Panc1 (cell line): ENCODE measurements around the gene HACD3. TPM values are rescaled to one million over a fixed set of nuclear protein-coding genes. Genes with fewer than 3 reads are reported as not detected.

Experiments used
- ATAC-seq: fragments of 200-7000 bp; cut with Tn5 transposase; 2 replicates; pipeline ENCODE4 v1.9.1; 2020; ENCODE audit warnings: mild to moderate bottlenecking, moderate library complexity
- BruUV-seq: library from RNA; stranded (reverse); fragments of 400-500 nt; replicated peaks from 2 replicates; lab custom pipeline; 2021; lab: Mats Ljungman, UMichigan
- CTCF ChIA-PET: fragments of 300-600 bp; sonication (Branson Sonifier 250); formaldehyde crosslinking; loops from one replicate; lab custom pipeline; 2022; ENCODE audit warnings: antibody characterized with exemption; lab: Charles Lee
- POLR2A ChIA-PET: fragments of 300-600 bp; sonication (Branson Sonifier 250); formaldehyde crosslinking; loops from one replicate; lab custom pipeline; 2022; ENCODE audit warnings: antibody characterized with exemption; lab: Charles Lee
- DNase-seq: peaks from one replicate; pipeline ENCODE4 v3.0.0-alpha.2; 2010; ENCODE audit warnings: low read depth, low spot score
- H3K27ac ChIP-seq: 2 replicates; pipeline ENCODE4 v1.5.1; 2011; ENCODE audit warnings: mild to moderate bottlenecking, low read length, inconsistent platforms
- H3K27me3 ChIP-seq: fragments of 200-500 bp; sonication (Bioruptor generic); 2 replicates; pipeline ENCODE4 v1.6.0; 2014; ENCODE audit warnings: low read length, inconsistent platforms; ENCODE audit not compliant: control insufficient read depth, insufficient read depth
- H3K36me3 ChIP-seq: fragments of 200-500 bp; sonication (Bioruptor generic); 2 replicates; pipeline ENCODE4 v1.5.1; 2014; ENCODE audit warnings: inconsistent platforms, mild to moderate bottlenecking, low read length, moderate library complexity; ENCODE audit not compliant: control insufficient read depth, insufficient read depth
- H3K4me1 ChIP-seq: 2 replicates; pipeline ENCODE4 v1.5.1; 2011; ENCODE audit warnings: inconsistent platforms, mild to moderate bottlenecking, low read length, moderate library complexity; ENCODE audit not compliant: control insufficient read depth, insufficient read depth
- H3K4me3 ChIP-seq, 2 experiments: 2 replicates each; pipeline ENCODE4 v1.5.1; 2011 to 2012; ENCODE audit warnings: low read depth in 2 of 2, low read length in 2 of 2, mild to moderate bottlenecking in 2 of 2, inconsistent platforms in 1 of 2, moderate library complexity in 1 of 2
- H3K9me3 ChIP-seq: fragments of 200-500 bp; sonication (Bioruptor generic); 2 replicates; pipeline ENCODE4 v1.5.1; 2014; ENCODE audit warnings: low read depth, mild to moderate bottlenecking, inconsistent platforms, low read length, moderate library complexity; ENCODE audit not compliant: control insufficient read depth, insufficient read depth
- POLR2AphosphoS5 ChIP-seq: IDR thresholded peaks from 2 replicates; pipeline ENCODE4 v1.6.1; 2012; ENCODE audit warnings: mild to moderate bottlenecking, low read depth, low read length, moderate library complexity
- SIN3A ChIP-seq: IDR thresholded peaks from 2 replicates; pipeline ENCODE4 v1.6.1; 2012; ENCODE audit warnings: low read depth, mild to moderate bottlenecking, low read length, moderate library complexity, borderline replicate concordance; ENCODE audit not compliant: insufficient read depth
- TCF7L2 ChIP-seq: IDR thresholded peaks from 2 replicates; pipeline ENCODE4 v1.6.1; 2011; ENCODE audit warnings: mild to moderate bottlenecking, low read depth, low read length, inconsistent platforms
- in situ Hi-C: cut with HindIII; loops from 2 replicates; pipeline ENCODE4 v1.10.0; 2016; ENCODE audit warnings: low sequenced_read_pairs, low pct_unique_long_range_greater_than_20kb
- intact Hi-C: fragments of 100-400 bp; cut with micrococcal nuclease; formaldehyde crosslinking; loops from one replicate; pipeline ENCODE4 v1.10.0; 2022; ENCODE audit not compliant: unreplicated experiment
- total RNA-seq: library from RNA; stranded (reverse); gene quantifications from one replicate; pipeline ENCODE4 v1.2.1, GENCODE V29; 2021; ENCODE audit not compliant: unreplicated experiment
- TF ChIP-seq, protein P1 (sequence below): fragments of 450-650 bp; IDR thresholded peaks from 2 replicates; pipeline ENCODE4 v1.5.1; 2017; ENCODE audit warnings: mild to moderate bottlenecking
- TF ChIP-seq, protein P2 (sequence below), 2 experiments: IDR thresholded peaks; 2 replicates each; pipeline ENCODE4 v1.6.1; 2011 to 2012; ENCODE audit warnings: low read depth in 2 of 2, control low read depth in 1 of 2, low read length in 1 of 2, mild to moderate bottlenecking in 1 of 2, moderate library complexity in 1 of 2; ENCODE audit not compliant: insufficient read depth in 1 of 2

Gene HACD3
- total RNA-seq, 1 experiment from 2014 or later, result 83.2 TPM

DNA sequence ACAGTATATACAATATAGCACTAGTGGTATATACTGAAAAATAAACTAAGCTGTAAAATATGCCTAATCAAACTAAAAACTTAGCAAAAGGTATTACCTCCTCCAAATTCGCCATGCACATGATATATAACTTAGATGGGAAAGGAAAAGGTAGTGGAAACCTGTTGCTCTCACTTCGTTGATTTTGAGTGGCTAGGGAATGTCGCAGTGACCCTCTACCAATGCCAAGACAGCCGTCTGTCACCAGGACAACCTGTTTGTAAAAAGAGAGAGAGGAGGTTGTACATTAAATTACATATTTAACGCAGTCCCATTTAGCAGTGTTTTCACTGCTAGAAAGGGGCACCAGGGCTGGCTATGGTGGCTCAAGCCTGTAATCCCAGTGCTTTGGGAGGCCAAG lies 69.4 kb downstream of the HACD3 start:
- Histone ChIP-seq H3K27ac (no peak overlapping the region), H3K9me3 (no peaks in the 10 kb centered on the region), H3K36me3 (peaks cover 30% of the 10 kb centered on the region), H3K4me1 (no peaks in the 10 kb centered on the region), H3K27me3 (no peaks in the 10 kb centered on the region), H3K4me3 (no peak overlapping the region)
- DNase-seq (no peak), ATAC-seq (no peak)
- in situ Hi-C loops, result no loop called here
- no TSS peak for BruUV-seq
- TF ChIP-seq POLR2AphosphoS5 (no peak), TCF7L2 (no peak), SIN3A (no peak)
- TF ChIP-seq, protein P1, sequence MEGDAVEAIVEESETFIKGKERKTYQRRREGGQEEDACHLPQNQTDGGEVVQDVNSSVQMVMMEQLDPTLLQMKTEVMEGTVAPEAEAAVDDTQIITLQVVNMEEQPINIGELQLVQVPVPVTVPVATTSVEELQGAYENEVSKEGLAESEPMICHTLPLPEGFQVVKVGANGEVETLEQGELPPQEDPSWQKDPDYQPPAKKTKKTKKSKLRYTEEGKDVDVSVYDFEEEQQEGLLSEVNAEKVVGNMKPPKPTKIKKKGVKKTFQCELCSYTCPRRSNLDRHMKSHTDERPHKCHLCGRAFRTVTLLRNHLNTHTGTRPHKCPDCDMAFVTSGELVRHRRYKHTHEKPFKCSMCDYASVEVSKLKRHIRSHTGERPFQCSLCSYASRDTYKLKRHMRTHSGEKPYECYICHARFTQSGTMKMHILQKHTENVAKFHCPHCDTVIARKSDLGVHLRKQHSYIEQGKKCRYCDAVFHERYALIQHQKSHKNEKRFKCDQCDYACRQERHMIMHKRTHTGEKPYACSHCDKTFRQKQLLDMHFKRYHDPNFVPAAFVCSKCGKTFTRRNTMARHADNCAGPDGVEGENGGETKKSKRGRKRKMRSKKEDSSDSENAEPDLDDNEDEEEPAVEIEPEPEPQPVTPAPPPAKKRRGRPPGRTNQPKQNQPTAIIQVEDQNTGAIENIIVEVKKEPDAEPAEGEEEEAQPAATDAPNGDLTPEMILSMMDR, result no peak
- TF ChIP-seq, protein P2, sequence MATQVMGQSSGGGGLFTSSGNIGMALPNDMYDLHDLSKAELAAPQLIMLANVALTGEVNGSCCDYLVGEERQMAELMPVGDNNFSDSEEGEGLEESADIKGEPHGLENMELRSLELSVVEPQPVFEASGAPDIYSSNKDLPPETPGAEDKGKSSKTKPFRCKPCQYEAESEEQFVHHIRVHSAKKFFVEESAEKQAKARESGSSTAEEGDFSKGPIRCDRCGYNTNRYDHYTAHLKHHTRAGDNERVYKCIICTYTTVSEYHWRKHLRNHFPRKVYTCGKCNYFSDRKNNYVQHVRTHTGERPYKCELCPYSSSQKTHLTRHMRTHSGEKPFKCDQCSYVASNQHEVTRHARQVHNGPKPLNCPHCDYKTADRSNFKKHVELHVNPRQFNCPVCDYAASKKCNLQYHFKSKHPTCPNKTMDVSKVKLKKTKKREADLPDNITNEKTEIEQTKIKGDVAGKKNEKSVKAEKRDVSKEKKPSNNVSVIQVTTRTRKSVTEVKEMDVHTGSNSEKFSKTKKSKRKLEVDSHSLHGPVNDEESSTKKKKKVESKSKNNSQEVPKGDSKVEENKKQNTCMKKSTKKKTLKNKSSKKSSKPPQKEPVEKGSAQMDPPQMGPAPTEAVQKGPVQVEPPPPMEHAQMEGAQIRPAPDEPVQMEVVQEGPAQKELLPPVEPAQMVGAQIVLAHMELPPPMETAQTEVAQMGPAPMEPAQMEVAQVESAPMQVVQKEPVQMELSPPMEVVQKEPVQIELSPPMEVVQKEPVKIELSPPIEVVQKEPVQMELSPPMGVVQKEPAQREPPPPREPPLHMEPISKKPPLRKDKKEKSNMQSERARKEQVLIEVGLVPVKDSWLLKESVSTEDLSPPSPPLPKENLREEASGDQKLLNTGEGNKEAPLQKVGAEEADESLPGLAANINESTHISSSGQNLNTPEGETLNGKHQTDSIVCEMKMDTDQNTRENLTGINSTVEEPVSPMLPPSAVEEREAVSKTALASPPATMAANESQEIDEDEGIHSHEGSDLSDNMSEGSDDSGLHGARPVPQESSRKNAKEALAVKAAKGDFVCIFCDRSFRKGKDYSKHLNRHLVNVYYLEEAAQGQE (IDR thresholded peaks at IDR 0.05; ENCODE audit: insufficient read depth in 1 of 2, low read depth in 2 of 2, low read length in 1 of 2), result no peak
- POLR2A ChIA-PET, result no interaction called here
- CTCF ChIA-PET, result no interaction called here
- intact Hi-C loops, result no loop called here

DNA sequence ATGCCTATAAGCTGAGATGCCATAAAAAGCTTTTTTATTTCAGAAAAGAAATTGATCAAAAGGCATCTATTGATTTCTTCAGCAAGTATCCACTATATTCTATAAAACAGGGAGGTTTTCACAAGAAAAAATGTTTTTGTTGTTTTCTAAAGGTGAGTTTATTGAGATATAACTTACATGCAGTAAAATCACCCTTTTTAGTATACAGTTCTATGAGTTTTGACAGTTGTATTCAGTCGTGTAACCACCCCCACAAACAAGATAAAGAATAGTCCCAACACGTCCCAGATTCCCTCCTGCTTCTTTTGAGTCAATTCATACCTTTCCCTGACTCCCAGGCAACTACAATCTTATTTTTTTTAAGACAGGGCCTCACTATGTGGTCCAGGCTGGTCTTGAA lies 72.9 kb downstream of the HACD3 start:
- H3K27ac ChIP-seq, result no peak overlapping the region
- no peaks in the 10 kb centered on the region for H3K27me3 ChIP-seq
- intact Hi-C loops, result no loop called here
- in situ Hi-C loops, result no loop called here
- no peak for ATAC-seq
- H3K4me1 ChIP-seq, result no peaks in the 10 kb centered on the region
- H3K9me3 ChIP-seq, result no peaks in the 10 kb centered on the region
- no TSS peak for BruUV-seq
- ChIA-PET CTCF (interaction anchor here (0.6 kb wide), 1 partner anchor 88 kb away, joined by 4 read pairs; no protein-coding TSS in a partner anchor), POLR2A (no interaction called here)
- DNase-seq, result no peak
- H3K4me3 ChIP-seq, result no peak overlapping the region
- H3K36me3 ChIP-seq, result peaks cover 10% of the 10 kb centered on the region
- TF ChIP-seq POLR2AphosphoS5 (no peak), SIN3A (no peak), TCF7L2 (no peak)
- TF ChIP-seq, protein P1, result no peak
- TF ChIP-seq, protein P2 (IDR thresholded peaks at IDR 0.05; ENCODE audit: insufficient read depth in 1 of 2, low read depth in 2 of 2, low read length in 1 of 2), result no peak
